Panc1 (cell line): ENCODE results near the gene FERMT3. TPM values are rescaled to one million over a fixed set of nuclear protein-coding genes. Genes with fewer than 3 reads are reported as not detected.

Experiments
- ATAC-seq: fragments of 200-7000 bp; cut with Tn5 transposase; 2 replicates; pipeline ENCODE4 v1.9.1; 2020; ENCODE audit warnings: mild to moderate bottlenecking, moderate library complexity
- Bru-seq: library from RNA; stranded (reverse); fragments of 400-500 nt; gene quantifications from one replicate; lab custom pipeline; 2021; lab: Mats Ljungman, UMichigan
- BruChase-seq, 2 experiments: library from RNA; stranded (reverse); fragments of 400-500 nt; gene quantifications; one replicate each; lab custom pipeline; 2021; lab: Mats Ljungman, UMichigan
- BruUV-seq: library from RNA; stranded (reverse); fragments of 400-500 nt; replicated peaks from 2 replicates; lab custom pipeline; 2021; lab: Mats Ljungman, UMichigan
- CTCF ChIA-PET: fragments of 300-600 bp; sonication (Branson Sonifier 250); formaldehyde crosslinking; loops from one replicate; lab custom pipeline; 2022; ENCODE audit warnings: antibody characterized with exemption; lab: Charles Lee
- POLR2A ChIA-PET: fragments of 300-600 bp; sonication (Branson Sonifier 250); formaldehyde crosslinking; loops from one replicate; lab custom pipeline; 2022; ENCODE audit warnings: antibody characterized with exemption; lab: Charles Lee
- DNase-seq: peaks from one replicate; pipeline ENCODE4 v3.0.0-alpha.2; 2010; ENCODE audit warnings: low read depth, low spot score
- H3K27ac ChIP-seq: 2 replicates; pipeline ENCODE4 v1.5.1; 2011; ENCODE audit warnings: mild to moderate bottlenecking, low read length, inconsistent platforms
- H3K27me3 ChIP-seq: fragments of 200-500 bp; sonication (Bioruptor generic); 2 replicates; pipeline ENCODE4 v1.6.0; 2014; ENCODE audit warnings: low read length, inconsistent platforms; ENCODE audit not compliant: control insufficient read depth, insufficient read depth
- H3K36me3 ChIP-seq: fragments of 200-500 bp; sonication (Bioruptor generic); 2 replicates; pipeline ENCODE4 v1.5.1; 2014; ENCODE audit warnings: inconsistent platforms, mild to moderate bottlenecking, low read length, moderate library complexity; ENCODE audit not compliant: control insufficient read depth, insufficient read depth
- H3K4me1 ChIP-seq: 2 replicates; pipeline ENCODE4 v1.5.1; 2011; ENCODE audit warnings: inconsistent platforms, mild to moderate bottlenecking, low read length, moderate library complexity; ENCODE audit not compliant: control insufficient read depth, insufficient read depth
- H3K4me3 ChIP-seq, 2 experiments: 2 replicates each; pipeline ENCODE4 v1.5.1; 2011 to 2012; ENCODE audit warnings: low read depth in 2 of 2, low read length in 2 of 2, mild to moderate bottlenecking in 2 of 2, inconsistent platforms in 1 of 2, moderate library complexity in 1 of 2
- H3K9me3 ChIP-seq: fragments of 200-500 bp; sonication (Bioruptor generic); 2 replicates; pipeline ENCODE4 v1.5.1; 2014; ENCODE audit warnings: low read depth, mild to moderate bottlenecking, inconsistent platforms, low read length, moderate library complexity; ENCODE audit not compliant: control insufficient read depth, insufficient read depth
- CTCF ChIP-seq: fragments of 450-650 bp; IDR thresholded peaks from 2 replicates; pipeline ENCODE4 v1.5.1; 2017; ENCODE audit warnings: mild to moderate bottlenecking
- POLR2AphosphoS5 ChIP-seq: IDR thresholded peaks from 2 replicates; pipeline ENCODE4 v1.6.1; 2012; ENCODE audit warnings: mild to moderate bottlenecking, low read depth, low read length, moderate library complexity
- REST ChIP-seq, 2 experiments: IDR thresholded peaks; 2 replicates each; pipeline ENCODE4 v1.6.1; 2011 to 2012; ENCODE audit warnings: low read depth in 2 of 2, control low read depth in 1 of 2, low read length in 1 of 2, mild to moderate bottlenecking in 1 of 2, moderate library complexity in 1 of 2; ENCODE audit not compliant: insufficient read depth in 1 of 2
- SIN3A ChIP-seq: IDR thresholded peaks from 2 replicates; pipeline ENCODE4 v1.6.1; 2012; ENCODE audit warnings: low read depth, mild to moderate bottlenecking, low read length, moderate library complexity, borderline replicate concordance; ENCODE audit not compliant: insufficient read depth
- TCF7L2 ChIP-seq: IDR thresholded peaks from 2 replicates; pipeline ENCODE4 v1.6.1; 2011; ENCODE audit warnings: mild to moderate bottlenecking, low read depth, low read length, inconsistent platforms
- in situ Hi-C: cut with HindIII; loops from 2 replicates; pipeline ENCODE4 v1.10.0; 2016; ENCODE audit warnings: low sequenced_read_pairs, low pct_unique_long_range_greater_than_20kb
- intact Hi-C: fragments of 100-400 bp; cut with micrococcal nuclease; formaldehyde crosslinking; loops from one replicate; pipeline ENCODE4 v1.10.0; 2022; ENCODE audit not compliant: unreplicated experiment
- long read RNA-seq: library from polyadenylated mRNA; unstranded; transcript quantifications from one replicate; pipeline ENCODE4 v2.0.0, GENCODE V29; 2021; ENCODE audit not compliant: unreplicated experiment
- polyA plus RNA-seq: library from polyadenylated mRNA; unstranded; fragments of >200 nt; gene quantifications from one replicate; pipeline ENCODE4 v1.2.1, GENCODE V29; 2012; ENCODE audit warnings: missing spikeins; ENCODE audit not compliant: insufficient read length
- total RNA-seq: library from RNA; stranded (reverse); gene quantifications from one replicate; pipeline ENCODE4 v1.2.1, GENCODE V29; 2021; ENCODE audit not compliant: unreplicated experiment

FERMT3 gene
- total RNA-seq = 2.9 TPM
- polyA plus RNA-seq = 2.1 TPM
- percentile 47 among the genes with signal in this experiment for Bru-seq, nascent RNA
- percentile 54 among the genes with signal in this experiment for BruChase-seq, experiment 1, labeled RNA remaining after a 2-hour chase
- percentile 49 among the genes with signal in this experiment for BruChase-seq, experiment 2, labeled RNA remaining after a 6-hour chase
- long read RNA-seq, partial matches to known transcripts = 0 of 1 reads
- long read RNA-seq, other reads (novel, unspliced or antisense) = 1 of 1 reads

GRCh38 chr11:64206457-64207255 lies at the start of gene FERMT3:
FERMT3 (plus strand) TSS chr11:64206721; CDS start chr11:64207365, 644 bp downstream.
- TF ChIP-seq POLR2AphosphoS5 = 0 out of 2 replicates have a peak, but pooled peaks have one; percentile 23
- no peak for TF ChIP-seq CTCF
- CTCF ChIA-PET = interaction anchor here (0.6 to 2.0 kb wide), 3 partner anchors 82 to 134 kb away, joined by 3 to 5 read pairs (median 5); no protein-coding TSS in a partner anchor
- ATAC-seq (no peak), DNase-seq (no peak)
- intact Hi-C loops = no loop called here
- Histone ChIP-seq H3K4me1 (no peaks in the 10 kb centered on the region; the same call in 1 of the 2 replicates), H3K9me3 (no peaks in the 10 kb centered on the region), H3K36me3 (peaks cover 20% of the 10 kb centered on the region), H3K4me3 (no peak within 1 kb of the TSS), H3K27me3 (no peaks in the 10 kb centered on the region), H3K27ac (no peak within 1 kb of the TSS)
- in situ Hi-C loops = no loop called here
- BruUV-seq = no TSS peak
- POLR2A ChIA-PET = interaction anchor here (0.5 kb wide), 1 partner anchor 9 kb away, joined by 4 read pairs; no protein-coding TSS in a partner anchor

- ChIA-PET POLR2A (no interaction called here), CTCF (no interaction called here)
- no TSS peak for BruUV-seq
- Histone ChIP-seq H3K9me3 (no peaks in the 10 kb centered on the region), H3K36me3 (no peaks in the 10 kb centered on the region), H3K27ac (no peak overlapping the region), H3K4me3 (no peak overlapping the region), H3K4me1 (peaks cover 5% of the 10 kb centered on the region; the same call in 1 of the 2 replicates), H3K27me3 (no peaks in the 10 kb centered on the region)
- no peak for TF ChIP-seq REST (IDR thresholded peaks at IDR 0.05; ENCODE audit: insufficient read depth in 1 of 2, low read depth in 2 of 2, low read length in 1 of 2)
- no peak for TF ChIP-seq CTCF
- no peak for TF ChIP-seq POLR2AphosphoS5
- no peak for TF ChIP-seq TCF7L2
- no peak for TF ChIP-seq SIN3A
- in situ Hi-C loops = no loop called here
- no peak for ATAC-seq
- DNase-seq = no peak
- intact Hi-C loops = loop anchor here (10.0 kb wide), 1 partner anchor 323 kb away; the partner anchor contains the start of gene MARK2
Measured at GRCh38 chr11:64157631-64158394, 48.7 kb upstream of the FERMT3 start.
